HG02938 (cell line): Measurements from ENCODE around the gene ATP5PF.
"Not testable (repeated sequence)": the region's sequence is repeated elsewhere in the genome, so short reads cannot be mapped to it uniquely, and the experiment has no call there.

Source experiments
- ATAC-seq: cut with Tn5 transposase; IDR thresholded peaks from one replicate; pipeline ENCODE4 v1.9.1; 2021; ENCODE audit warnings: mild to moderate bottlenecking, moderate library complexity; ENCODE audit not compliant: unreplicated experiment

Gene ATP5PF

GRCh38 chr21:25734904-25735645 lies at the start of gene ATP5PF, which contains the start of gene GABPA:
Gene ATP5PF, minus strand, starts transcription at chr21:25734904. Its CDS starts 5,110 bp downstream, at chr21:25729794.
Gene GABPA, plus strand, starts transcription at chr21:25734972. Its CDS starts 6,627 bp downstream, at chr21:25741599.
- peak; percentile 90 for ATAC-seq

GRCh38 chr21:25778126-25778875 lies 43.6 kb upstream of the ATP5PF start:
- not testable (repeated sequence) for ATAC-seq

GRCh38 chr21:25776440-25776839 lies 41.7 kb upstream of the ATP5PF start:
- no peak for ATAC-seq

GRCh38 chr21:25772686-25773085 lies 38.0 kb upstream of the ATP5PF start:
- ATAC-seq, result no peak

GRCh38 chr21:25767921-25768320 lies 33.2 kb upstream of the ATP5PF start:
- no peak for ATAC-seq

- ATAC-seq, result no peak
Observed at GRCh38 chr21:25764065-25764464, 29.4 kb upstream of the ATP5PF start.

- no peak for ATAC-seq
Observed at GRCh38 chr21:25760677-25761076, 26.0 kb upstream of the ATP5PF start.

GRCh38 chr21:25760061-25760460 lies 25.4 kb upstream of the ATP5PF start:
- no peak for ATAC-seq

GRCh38 chr21:25759573-25759972 lies 24.9 kb upstream of the ATP5PF start:
- no peak for ATAC-seq

GRCh38 chr21:25757531-25757930 lies 22.8 kb upstream of the ATP5PF start:
- ATAC-seq, result no peak

- ATAC-seq, result no peak
Observed at GRCh38 chr21:25756190-25756932, 21.7 kb upstream of the ATP5PF start.

GRCh38 chr21:25752416-25752815 lies 17.7 kb upstream of the ATP5PF start:
- ATAC-seq, result no peak

GRCh38 chr21:25750085-25750484 lies 15.4 kb upstream of the ATP5PF start:
- ATAC-seq, result no peak

GRCh38 chr21:25744854-25745253 lies 10.2 kb upstream of the ATP5PF start:
- no peak for ATAC-seq

- no peak for ATAC-seq
Observed at GRCh38 chr21:25742900-25743299, 8.2 kb upstream of the ATP5PF start.

GRCh38 chr21:25737421-25737820 lies 2.7 kb upstream of the ATP5PF start:
- no peak for ATAC-seq

- peak; percentile 12 for ATAC-seq
Observed at GRCh38 chr21:25735646-25736597, 1.2 kb upstream of the ATP5PF start.

- ATAC-seq, result no peak
Observed at GRCh38 chr21:25734654-25734903, 125 bp downstream of the ATP5PF start.

GRCh38 chr21:25733859-25734653 lies 648 bp downstream of the ATP5PF start:
- ATAC-seq, result peak; percentile 17
